ENCODE measurements around the gene PRKCB.
A peak's percentile ranks its signal among the peaks of the same experiment; 100 is the strongest.

Gene PRKCB

GRCh38 chr16:23835390-23836077, at the start of gene PRKCB:
Gene PRKCB (plus strand): TSS chr16:23835983.
- DNase-seq, result peak; percentile 31

- no peak for DNase-seq
These were observed 48.7 kb upstream of the PRKCB start for GRCh38 chr16:23786964-23787561.

DNA sequence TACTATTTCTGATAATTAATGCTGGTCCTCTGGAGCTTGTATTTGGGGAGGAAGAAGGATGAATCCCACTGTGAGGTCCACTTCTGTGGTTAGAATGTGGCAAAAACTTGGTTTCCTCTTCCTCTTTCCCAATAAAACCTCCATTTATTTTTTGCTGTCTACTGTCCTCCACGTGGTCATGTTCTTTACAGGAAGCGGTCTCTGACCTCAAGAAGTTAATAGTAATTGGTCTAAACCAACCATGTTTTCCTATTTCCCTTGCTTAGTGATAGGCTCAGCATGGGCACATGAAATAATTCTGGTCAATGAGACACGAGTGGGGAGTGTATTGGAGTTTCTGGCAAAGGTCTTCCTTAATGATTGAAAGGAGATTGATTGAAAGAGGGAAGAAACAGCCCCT, 47.1 kb upstream of the PRKCB start:
- no peak for DNase-seq

DNA sequence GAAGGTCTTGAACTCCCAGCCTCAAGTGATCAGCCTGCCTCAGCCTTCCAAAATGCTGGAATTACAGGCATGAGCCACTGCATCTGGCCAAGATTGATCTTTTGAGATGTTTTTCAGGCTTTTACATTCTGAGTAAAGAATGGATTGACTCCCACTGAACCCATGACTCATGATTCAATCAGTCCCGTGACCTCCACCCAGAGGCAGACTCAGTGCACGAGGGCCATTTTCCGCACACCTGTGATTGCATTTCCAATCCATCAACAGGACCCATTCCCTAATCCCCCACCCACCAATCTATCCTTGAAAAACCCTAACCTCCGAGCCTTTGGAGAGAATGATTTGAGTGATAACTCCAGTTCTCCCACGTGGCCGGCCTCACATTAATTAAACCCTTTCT, 40.4 kb upstream of the PRKCB start:
- DNase-seq, result no peak

GRCh38 chr16:23796941-23797340, 38.8 kb upstream of the PRKCB start:
- DNase-seq, result no peak

DNA sequence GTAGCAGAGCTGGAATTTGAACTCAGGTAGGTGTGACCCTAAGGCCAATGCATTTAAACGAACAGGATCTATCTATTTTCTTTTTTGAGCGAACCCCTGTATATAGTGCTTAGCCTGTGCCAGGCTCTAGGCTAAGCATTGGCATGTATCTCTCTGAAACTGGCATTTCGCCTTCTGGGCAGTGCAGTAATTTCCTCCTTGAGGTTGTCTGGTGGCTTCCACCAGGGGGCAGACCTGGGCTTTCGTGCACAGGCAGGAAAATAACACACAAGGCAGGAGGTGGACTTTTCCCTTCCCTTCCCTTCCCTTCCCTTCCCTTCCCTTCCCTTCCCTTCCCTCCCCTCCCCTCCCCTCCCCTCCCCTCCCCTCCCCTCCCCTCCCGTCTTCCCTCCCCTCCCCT, 34.4 kb upstream of the PRKCB start:
- peak; percentile 60 for DNase-seq

GRCh38 chr16:23802776-23803175, 33.0 kb upstream of the PRKCB start:
- no peak for DNase-seq

- DNase-seq, result peak; percentile 38
These were observed 32.1 kb upstream of the PRKCB start for GRCh38 chr16:23803591-23804123.

DNA sequence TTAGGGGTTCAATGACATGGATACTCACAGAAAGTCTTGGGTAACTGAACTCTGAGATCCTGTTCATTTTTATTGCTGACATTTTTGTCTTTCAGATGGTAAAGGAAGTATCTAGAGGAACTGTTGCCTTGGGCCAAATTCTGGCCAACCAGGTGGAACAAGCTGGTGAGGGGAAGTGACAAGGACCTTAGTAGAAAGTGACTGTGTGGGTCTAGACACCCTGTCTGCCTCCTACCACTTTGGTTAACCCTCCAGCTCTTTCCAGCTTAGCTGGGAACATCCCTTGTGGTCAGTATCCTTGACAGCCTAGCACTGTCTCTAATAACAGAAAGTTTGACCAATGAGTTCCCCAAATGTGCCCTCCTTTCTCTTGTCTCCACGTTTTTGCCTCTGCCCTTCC, 28.8 kb upstream of the PRKCB start:
- no peak for DNase-seq

DNA sequence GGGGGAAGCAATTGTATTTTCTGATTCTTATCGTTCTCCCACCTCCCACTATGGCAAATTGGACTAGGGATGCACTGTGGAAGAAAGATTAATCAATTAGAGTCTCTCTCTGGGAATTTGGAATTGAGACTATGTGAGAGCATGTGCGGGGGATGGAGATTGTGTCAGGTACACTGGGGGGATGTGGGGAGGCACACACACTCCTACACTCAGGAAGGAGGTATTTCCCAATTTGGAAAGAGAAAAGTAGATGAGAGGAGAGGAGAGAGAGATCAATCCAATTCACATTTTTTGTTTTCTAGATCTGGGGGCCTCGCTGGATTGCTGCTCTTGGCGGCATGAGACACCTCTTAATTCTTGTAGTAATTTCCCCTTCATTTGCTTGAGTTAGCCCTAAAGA, 14.3 kb upstream of the PRKCB start:
- DNase-seq, result no peak

DNA sequence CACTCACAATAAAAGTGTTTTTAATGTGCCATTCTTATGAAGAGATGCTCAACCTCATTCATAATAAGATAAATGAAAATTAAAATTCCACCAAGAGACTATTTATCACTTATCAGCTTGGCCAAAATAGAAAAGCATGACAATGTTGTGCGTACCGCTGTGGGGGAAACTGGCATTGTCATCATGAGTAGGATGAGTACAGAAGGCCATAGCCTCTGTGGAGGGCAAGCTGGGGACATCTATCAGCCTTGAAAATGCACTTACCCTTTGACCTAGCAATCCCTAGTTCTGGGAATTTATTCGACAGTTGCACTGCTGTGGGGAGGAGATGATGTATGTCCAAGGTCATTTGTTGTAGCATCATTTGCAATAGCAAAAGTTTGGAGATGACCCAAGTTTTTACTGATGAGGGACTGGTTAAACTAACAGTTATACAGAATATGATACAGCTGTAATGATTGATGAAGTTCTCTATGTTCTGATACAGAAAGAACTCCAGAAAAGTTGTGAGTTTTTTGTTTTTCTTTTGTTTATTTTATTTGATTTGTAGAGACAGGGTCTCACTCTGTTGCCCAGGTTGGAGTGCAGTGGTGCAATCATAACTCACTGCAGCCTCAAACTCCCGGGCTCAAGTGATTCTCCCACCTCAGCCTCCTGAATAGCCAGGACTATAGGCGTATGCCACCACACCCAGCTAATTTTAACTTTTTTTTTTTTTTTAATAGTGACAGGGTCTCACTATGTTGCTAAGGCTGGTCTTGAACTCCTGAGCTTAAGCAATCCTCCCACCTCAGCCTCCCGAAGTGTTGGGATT, 13.7 kb upstream of the PRKCB start:
- DNase-seq, result no peak

GRCh38 chr16:23823475-23824384, 12.1 kb upstream of the PRKCB start:
- no peak for DNase-seq

- no peak for DNase-seq
These were observed 10.9 kb upstream of the PRKCB start for GRCh38 chr16:23824909-23825308.

DNA sequence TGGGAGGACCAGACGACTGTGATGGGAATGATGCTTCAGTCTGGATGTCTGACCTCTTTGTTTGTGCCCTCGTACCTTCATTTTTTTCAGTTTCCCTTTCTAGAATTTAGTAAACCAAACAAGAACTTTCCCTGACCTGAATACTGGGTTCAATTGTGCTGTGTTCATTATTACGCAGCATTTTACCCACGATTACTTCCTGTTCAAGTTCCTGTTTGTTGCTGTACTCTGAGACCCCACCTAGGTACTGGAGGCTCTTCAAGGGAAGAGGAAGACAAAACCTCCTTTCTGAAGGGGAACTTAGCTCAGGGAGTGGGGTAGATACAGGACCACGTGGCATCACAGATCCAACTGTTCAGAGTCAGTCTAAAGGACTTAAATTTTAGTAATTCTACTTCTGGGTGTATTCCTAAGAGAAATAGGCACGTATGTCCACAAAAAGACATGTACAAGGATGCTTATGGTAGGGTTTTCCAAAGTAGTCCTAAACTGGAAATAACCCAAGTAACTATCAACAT, 9.2 kb upstream of the PRKCB start:
- DNase-seq, result no peak

GRCh38 chr16:23827057-23827456, 8.7 kb upstream of the PRKCB start:
- no peak for DNase-seq

DNA sequence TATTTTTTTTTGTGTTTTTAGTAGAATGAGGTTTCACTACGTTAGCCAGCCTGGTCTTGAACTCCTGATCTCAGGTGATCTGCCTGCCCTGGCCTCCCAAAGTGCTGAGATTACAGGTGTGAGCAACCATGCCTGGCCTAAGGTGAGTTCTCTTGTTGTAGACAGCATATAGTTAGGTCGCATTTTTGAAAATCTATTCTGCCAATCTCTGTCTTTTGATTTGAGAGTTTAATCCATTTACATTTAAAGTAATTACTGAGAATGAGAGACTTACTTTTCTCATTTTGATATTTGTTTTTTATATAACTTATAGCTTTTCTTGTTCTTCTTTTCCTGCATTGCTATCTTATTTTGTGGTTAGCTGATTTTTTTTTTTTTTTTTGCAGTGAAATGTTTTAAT, 6.3 kb upstream of the PRKCB start:
- no peak for DNase-seq

- no peak for DNase-seq
These were observed 5.5 kb upstream of the PRKCB start for GRCh38 chr16:23830276-23830675.

- DNase-seq, result no peak
These were observed 2.9 kb upstream of the PRKCB start for GRCh38 chr16:23832882-23833281.

DNA sequence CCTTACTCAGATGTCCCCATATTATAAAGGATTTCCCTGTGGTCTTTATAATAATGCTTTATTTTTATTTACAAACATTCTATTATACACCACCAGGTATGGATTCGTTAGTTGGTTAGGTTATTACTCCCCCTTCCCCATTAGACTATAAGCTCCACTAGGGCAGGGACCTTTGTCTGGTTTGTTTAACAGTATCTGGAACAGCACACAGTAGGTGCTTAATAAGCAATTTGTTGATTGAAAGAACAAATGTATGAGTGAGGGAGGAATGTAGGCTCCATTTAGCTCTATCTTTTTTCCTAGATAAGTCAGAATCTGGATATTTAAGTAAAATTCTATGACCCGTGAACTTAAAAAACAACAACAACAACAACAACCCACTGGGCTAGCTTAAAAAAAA, 2.3 kb upstream of the PRKCB start:
- no peak for DNase-seq

DNA sequence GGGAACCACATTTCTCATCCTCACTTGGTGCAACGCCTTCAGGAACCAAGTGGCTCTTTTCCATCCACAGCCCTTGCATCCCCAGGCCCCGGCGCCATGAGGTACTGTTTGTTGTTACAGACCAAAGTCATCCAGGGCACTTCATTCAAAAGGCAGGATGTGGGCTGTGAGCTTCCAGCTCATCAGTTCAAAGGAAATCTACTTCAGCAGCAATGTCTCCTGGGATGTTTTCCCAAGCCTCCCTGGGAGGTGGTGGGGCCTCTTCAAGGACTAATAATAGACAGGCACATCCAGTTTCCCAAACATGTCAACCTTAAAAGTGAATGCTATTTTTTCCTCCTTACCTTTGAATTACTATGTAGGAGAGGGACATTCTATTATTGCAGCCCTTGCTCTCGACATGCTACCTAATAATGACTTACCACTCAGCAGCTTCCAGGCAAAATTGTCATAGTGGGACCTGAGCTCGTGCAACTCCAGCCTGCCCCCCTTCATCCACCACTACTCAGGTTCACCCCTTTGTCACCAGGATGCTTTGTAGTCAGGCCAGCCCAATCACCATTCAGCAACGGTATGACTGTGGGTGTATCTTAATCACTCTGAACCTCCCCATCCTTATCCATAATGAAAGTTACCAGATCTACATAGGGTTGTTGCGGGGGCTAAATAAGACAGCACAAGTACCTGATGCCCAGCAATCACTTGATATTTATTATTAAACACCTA, 1.7 kb upstream of the PRKCB start:
- no peak for DNase-seq

- no peak for DNase-seq
These were observed 258 bp downstream of the PRKCB start for GRCh38 chr16:23836078-23836403.
